NCI-H345 treated with DMSO at 0.1 percent for 48 hours (cell line): ENCODE data around the gene KIF22.
"Not testable (repeated sequence)": the region's sequence is repeated elsewhere in the genome, so short reads cannot be mapped to it uniquely, and the experiment has no call there.

Source experiments
- DNase-seq: peaks from one replicate; lab custom pipeline; 2025; ENCODE audit not compliant: unreplicated experiment; lab: John Stamatoyannopoulos, UW

Gene KIF22

DNA sequence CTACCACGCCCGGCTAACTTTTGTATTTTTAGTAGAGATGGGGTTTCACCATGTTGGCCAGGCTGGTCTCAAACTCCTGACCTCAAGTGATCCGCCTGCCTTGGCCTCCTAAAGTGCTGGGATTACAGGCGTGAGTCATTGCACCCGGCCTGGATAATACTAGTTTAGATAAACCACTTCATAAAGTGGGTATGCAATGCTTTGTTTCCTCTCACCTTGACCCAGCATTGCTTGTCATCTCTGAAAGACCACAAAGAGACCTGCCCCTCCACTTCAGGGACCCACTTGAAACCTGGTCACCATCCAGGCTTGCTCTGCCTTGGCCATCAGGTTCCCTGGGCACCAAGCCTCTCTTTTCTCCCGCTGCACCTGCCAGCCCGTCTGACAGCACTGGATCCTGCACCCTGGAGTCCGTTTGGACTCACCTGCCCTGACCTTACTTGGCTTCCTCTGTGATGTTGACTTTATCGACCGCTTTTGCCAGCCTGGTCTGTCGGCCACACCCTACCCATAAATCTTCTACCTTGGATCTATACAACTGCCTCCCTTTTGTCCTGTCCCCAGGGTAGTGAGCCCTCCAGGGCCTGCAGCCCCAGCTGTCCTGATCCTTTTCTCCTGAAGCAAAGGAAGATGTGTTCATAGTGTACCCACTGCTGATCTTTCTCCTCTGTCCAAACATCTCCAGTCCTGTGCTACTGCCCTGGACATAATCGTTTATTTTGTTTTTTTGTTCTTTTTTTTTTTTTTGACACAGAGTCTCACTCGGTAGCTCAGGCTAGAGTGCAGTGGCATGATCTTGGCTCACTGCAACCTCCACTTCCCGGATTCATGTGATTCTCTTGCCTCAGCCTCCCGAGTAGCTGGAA lies 25.2 kb upstream of the KIF22 start:
- peak; percentile 93 for DNase-seq

DNA sequence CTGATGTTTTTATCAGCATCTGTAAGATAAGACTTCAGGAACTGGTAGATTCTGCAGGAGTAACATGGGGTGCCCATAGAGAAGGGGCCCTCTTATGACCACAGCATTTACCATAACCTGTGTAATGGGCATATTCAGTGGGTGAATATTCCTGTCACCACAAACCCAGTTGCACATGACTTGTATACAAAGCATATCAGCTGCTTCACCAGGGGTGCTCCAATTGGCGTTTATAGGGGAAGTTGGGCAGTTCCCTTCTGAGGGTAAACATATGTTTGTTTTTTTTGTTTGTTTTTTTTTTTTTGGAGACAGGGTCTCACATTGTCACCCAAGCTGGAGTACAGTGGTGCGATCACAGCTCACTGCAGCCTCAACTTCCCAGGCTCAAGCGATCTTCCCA lies 24.0 kb upstream of the KIF22 start:
- no peak for DNase-seq

DNA sequence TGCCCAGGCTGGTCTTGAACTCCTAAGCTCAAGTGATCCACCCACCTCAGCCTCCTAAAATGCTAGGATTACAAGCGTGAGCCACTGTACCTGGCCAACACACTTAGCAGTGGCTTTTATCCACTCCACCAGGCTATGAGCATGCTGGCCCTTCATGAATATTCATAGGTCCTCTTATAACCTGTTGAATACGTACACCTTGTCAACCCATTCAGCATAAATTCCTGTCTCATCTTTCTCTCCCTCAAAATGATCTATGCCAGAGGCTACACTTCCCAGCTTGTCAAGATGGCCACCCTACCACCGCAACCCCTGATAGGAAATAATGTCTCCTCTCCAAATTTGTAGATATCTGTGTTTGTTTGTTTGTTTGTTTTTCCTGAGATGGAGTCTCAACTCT lies 23.5 kb upstream of the KIF22 start:
- no peak for DNase-seq

DNA sequence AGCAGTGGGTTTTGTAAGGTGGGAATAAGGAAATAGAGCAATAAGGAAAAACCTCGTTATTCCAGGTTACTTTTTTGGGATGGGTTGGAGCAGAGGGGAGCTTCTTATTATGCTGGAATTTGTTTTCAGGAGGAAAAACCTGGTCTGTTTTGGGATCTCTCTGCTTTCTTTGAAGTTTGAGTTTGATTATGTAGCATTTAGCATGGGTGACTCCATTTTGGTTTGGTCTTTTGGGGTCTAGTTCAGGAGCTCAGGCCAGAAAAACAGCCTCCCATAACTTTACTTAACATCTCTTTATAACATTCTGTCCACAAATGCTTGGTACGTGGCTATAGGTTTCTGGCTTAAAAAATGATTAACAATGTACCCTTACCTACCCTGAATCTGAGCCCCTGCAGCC lies 21.0 kb upstream of the KIF22 start:
- DNase-seq = no peak

DNA sequence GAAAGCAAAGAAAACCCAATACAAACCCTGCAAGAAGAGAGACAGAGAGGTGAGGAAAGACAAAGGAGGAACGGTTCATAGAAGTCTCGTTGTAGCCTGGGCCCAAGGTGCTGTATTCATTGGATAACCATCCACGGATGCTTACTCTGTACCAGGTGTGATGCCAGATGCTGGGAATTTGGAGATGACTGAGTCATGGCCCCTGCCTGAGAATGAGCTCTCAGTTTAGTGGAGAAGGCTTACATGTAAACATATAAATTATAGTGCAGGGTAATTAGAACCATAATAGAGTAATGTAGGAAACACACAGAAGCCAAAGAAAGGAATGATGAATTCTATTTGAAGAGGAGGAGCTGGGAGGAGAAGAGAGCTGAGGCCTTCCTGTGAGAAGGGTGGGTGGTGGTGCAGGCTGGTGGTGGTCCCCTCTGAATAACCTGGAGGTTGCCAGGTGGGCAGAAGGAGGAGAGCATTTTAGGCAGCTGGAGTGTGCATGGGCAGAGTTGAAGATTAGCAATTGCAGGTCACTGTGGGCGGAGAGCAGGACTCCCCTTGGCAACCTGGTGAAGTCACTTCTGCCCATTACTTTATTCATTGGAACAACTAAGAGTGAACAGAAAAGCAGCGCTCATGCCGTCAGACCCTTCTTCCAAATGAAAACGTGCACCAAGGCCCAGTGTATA lies 20.2 kb upstream of the KIF22 start:
- DNase-seq = no peak

DNA sequence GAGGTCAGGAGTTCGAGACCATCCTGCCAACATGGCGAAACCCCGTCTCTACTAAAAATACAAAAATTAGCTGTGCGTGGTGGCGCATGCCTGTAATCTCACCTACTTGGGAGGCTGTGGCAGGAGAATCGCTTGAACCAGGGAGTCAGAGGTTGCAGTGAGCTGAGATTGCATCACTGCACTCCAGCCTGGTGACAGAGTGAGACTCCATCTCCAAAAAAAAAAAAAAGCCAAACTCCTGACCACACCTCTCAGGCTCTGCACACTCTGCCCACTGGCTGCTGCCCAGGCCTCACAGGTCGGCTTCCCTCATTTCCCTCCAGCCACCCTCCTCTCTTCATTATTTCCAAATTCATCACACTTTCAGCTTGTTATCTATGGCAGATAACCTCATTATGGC lies 18.2 kb upstream of the KIF22 start:
- not testable (repeated sequence) for DNase-seq

DNA sequence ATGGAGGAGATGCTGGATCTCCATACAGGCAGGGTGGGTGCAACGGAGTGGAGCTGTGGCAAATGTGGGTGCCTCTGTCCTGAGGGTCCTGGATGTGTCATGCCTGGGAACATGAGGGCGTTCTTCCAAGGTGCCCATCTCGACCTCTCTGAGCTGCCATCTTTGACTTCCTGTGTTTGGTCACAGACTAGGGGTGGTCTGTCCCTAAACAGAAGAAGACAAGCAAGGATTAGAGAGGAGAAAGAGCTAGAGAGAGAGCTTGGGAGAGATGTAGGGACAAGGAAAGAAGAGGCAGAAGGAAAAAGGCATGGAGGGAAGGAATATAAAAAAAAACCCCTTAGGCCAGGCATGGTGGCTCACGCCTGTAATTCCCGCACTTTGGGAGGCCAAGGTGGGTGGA lies 15.8 kb upstream of the KIF22 start:
- DNase-seq = no peak

DNA sequence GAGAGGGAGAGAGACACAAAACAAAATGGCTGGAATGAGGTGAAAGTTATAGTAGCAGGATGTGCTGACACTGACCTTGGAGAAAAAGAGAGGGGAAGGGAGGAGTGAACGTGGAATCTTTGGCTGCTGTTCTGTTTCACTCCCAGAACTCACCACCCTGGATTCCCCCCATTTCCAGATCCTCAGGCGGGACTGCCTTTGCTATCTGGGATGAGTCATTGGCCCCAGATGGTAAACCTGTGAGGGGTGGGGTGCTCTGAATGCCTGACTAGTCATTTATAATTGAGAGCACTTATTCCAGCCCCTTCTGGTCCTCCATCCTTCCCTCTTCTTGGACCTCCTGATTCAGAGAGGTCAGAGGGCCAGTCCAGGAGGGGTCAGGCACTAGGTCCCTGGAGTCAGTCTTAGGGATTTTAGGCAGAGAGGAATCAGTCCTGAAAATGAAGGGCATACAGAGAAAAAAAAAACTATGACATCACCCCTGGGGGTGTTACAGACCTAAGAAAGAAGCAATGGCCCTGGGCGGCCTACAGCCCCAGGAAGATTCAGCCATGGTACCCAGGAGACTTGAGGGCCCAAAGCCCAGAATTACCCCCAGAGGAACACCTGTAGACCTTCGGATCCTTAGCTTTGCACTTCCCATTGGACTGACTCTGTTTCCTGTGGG lies 14.7 kb upstream of the KIF22 start:
- no peak for DNase-seq

DNA sequence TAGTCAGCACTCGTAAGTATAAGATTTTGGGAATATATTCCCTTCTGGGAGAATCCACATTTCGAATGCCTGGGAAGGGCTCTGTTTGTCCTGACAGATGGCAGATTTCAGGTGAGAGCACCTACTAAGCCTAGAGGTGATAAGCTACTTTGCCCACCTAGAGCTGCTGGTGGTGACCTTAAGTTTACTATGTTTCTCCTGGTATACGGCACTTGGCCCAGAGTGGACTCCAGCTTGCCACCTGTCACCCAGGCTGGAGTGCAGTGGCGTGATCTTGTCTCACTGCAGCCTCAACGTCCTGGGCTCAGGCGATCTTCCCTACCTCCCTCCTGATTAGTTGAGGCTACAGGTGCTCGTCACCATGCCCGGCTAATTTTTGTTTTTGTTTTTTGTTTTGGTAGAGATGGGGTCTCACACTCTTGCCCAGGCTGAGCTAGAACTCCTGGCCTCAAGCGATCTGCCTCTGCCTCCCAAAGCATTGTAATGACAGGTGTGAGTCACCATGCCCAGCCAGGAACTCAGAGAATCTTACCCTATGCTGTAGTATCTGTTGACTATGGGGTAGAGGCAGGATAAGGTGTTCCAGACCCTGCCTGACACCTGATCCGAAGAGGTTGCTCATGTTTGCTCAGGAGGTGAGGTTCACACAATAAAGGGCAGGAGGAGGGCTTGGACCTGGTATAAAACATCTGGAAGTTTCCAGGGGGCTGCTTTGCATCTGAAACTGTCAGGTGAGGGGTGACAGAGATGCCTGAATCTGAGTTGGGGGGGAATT lies 12.8 kb upstream of the KIF22 start, which contains the start of gene ZG16:
Gene ZG16, plus strand, starts transcription at position 681 of the 775 bp plus-strand sequence. CDS start 1,011 bp downstream, outside the sequence.
- no peak for DNase-seq

DNA sequence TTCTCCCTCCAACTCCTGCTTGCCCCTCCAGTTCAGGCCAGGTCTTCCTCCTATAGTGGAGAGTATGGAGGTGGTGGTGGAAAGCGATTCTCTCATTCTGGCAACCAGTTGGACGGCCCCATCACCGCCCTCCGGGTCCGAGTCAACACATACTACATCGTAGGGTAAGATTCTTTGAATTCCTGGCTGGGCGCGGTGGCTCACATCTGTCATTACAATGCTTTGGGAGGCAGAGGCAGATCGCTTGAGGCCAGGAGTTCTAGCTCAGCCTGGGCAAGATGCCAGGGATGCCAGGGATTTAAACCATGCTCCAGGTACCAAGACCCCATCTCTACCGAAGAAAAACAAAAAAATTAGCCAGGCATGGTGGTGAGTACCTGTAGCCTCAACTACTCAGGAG lies 11.1 kb upstream of the KIF22 start:
- DNase-seq = no peak

DNA sequence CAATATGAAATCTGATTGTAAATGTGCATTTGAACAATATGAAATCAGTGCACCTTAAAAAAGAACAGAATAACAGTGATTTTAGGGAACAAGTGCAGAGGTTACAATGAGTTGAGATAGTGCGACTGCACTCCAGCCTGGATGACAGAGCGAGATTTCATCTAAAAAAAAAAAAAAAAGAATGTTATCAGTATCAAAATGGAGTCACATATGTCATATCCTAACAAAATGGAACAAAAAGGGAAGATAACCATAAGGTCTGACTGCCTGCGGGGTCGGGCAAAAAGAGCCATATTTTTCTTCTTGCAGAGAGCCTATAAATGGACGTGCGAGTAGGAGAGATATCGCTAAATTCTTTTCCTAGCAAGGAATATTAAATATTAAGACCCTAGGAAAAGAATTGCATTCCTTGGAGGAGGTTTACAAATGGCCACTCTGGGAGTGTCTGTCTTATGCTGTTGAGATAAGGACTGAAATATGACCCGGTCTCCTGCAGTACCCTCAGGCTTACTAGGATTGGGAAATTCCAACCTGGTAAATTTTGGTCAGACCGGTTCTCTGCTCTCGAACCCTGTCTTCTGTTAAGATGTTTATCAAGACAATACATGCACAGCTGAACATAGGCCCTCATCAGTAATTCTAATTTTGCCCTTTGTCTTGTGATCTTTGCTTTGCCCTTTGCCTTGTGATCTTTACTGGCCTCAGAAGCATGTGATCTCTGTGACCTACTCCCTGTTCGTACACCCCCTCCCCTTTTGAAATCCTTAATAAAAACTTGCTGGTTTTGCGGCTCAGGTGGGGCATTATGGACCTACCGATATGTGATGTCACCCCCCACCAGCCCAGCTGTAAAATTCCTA lies 7.2 kb upstream of the KIF22 start:
- DNase-seq = not testable (repeated sequence)

DNA sequence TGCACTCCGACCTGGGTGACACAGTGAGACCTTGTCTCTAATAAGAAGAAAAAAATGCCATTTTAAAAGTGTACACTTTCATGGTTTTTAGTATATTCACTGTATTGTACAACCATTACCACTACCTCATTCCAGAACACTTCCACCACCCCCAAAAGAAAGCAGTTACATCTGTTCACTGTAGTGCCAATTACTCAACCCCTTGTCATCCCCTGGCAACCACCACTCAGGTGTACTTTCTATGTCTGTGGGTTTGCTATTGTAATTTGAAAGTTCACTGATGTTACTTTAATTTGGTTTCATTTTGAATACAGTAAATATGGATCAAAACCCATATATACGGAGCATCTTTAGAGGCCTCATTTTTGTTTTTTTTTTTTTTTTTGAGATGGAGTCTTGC lies 6.4 kb upstream of the KIF22 start:
- DNase-seq = no peak

DNA sequence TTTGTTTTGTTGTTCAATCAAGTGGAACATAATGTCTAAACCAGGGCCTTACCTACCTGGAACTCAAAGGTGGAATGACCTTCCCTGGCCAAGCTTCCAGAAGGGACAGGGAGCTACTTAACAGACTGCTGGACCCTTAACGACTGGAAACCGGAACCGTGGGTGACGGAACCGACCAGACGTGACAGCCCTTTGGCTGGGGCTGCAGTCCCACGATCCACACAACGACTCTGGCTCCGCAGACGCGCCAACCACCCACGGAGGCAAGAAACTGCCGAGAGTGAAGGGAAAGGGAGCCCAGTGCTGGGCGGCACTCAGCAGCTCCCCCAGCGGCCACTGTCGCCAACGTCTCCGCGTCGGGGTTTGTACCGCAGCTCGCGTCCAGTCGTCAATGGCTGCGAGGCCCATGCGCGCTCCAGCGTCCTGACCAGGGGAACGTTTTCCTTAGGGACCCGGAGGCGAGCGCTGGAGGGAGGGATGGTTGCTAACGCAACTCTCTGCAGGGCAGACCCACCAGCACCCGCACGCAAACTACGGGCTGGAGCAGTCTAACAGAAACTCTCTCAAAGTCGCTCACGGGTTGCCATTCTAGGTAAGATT lies 5.5 kb upstream of the KIF22 start:
- no peak for DNase-seq

DNA sequence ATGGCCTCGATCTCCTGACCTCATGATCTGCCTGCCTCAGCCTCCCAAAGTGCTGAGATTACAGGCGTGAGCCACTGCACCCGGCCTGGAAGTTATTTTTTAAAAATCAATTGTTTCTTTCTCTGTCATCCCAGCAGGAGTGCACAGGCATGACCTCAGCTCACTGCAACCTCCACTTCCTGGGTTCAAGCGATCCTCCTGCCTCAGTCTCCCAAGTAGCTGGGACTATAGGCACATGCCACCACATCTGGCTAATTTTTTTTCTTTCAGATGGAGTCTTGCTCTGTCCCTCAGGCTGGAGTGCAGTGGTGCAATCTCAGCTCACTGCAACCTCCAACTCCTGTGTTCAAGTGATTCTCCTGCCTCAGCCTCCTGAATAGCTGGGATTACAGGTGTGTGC lies 3.4 kb upstream of the KIF22 start:
- not testable (repeated sequence) for DNase-seq

DNA sequence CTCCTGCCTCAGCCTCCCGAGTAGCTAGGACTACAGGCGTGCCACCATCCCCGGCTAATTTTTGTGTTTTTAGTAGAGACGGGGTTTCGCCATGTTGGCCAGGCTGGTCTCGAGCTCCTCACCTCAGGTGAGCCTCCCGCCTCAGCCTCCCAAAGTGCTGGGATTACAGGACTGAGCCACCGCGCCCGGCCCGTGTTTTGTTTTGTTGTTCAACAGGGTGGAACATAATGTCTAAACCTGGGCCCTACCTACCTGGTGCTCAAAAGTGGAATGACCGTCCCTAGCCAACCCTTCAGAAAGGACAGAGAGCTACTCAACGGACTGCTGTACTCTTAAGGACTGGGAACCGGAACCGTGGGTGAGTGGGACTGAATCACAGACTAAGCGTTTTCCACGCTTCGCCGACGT lies 772 bp upstream of the KIF22 start:
- DNase-seq = no peak

DNA sequence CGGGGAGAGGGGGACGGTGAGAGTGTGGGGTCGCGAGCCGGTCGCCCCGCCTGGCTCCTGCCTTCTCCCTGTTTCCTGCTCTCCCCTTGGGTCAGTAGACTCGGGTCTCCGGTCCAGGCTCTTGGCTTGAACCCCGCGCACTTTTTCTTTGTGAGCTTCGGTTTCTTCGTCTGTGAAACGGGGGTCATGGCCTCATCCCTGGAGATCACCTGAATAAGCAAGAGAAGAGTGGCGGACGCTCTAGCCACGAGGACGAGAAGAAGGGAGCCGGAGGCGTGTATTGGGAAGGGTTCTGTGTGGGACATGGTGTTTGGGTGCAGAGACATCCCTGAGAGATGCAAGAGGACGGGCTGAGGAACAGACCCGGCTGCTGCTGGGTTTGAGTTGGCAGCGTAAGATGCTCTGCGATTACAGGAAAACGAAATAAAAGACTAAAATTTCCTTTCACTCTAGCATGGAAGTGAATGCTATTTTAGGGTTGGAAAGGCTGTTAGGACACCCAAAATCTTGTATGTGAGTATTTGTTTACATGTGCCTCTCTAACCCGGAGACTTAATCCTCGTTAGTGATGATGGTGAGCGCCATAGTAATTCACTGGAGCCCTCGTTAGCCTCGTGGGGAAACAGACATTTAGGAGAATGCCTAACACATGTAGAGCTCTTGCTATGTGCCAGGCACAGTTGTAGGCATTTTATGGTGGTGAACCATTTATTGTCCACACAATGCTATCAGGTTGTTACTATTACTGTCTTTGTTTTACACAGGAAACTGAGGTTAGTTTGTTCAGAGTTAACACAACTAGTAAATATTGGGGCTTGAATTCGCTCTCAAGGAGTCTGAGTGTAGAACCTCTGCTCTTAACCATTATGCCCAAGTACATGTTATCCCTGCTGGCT lies 646 bp downstream of the KIF22 start:
- DNase-seq = no peak

DNA sequence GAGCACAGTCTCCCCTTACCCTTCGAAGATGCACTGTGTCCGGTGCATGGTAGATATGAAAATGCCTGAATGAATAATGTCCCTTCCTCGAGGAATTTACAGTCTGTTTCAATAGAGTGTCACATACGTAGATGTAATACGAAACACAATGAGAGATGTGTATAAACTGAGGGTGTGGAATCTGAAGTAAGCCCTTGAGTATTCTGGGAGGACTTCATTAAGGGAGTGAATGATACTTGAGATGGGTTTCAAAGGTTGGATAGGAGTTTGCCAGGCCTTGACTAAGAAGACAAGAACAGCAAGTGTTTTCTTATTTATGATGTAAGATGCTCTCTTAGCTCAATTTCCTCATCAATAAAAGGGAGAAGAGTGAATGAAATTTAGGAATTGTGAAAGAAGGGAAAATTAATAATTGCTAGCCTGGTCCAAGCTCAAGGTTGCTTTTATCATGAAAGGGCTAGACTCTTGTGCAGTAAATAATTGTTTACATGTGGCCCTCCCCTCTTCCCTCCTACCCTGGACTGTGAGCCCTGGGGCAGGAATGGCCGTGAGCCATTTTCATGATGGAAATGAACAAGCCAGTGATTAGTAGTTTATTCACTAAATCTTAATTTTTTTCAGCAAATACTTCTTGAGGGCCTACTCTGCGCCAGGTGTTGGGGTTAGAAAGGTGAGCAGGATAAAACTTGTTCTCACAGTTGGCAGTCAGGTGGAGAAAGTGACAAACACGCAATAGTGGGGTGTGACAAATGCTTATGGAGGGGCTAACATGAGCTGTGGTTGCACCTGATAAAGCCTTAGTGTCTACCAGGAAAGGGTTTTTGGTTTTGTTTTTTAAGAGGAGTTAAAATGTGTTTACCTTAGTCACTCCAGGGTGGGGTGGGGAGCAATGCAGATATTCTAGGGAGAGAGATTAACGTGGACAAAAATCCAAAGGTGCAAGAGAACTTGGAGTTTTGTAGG lies 1.6 kb downstream of the KIF22 start:
- DNase-seq = no peak

DNA sequence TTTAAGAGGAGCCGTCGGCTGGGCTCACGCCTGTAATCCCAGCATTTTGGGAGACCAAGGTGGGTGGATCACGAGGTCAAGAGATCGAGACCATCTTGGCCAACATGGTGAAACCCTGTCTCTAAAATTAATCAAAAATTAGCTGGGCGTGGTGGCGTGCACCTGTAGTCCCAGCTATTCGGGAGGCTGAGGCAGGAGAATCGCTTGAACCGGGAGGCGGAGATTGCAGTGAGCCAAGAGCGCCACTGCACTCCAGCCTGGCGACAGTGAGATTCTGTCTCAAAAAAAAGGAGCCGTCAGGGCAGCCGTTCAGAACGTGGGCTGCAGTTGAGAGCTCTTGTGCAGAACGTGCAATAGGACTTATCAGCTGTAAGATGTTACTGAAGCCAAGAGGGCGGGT lies 2.6 kb downstream of the KIF22 start:
- not testable (repeated sequence) for DNase-seq
